A172 (cell line): ENCODE data around the gene ACD. TPM values are rescaled to one million over a fixed set of nuclear protein-coding genes. Genes with fewer than 3 reads are reported as not detected.

Source experiments
- DNase-seq: peaks from one replicate; pipeline ENCODE4 v3.0.0-alpha.2; 2015; ENCODE audit warnings: low spot score
- total RNA-seq: library from RNA; depleted of rRNA; stranded (reverse); fragments of >200 nt; shearing (Covaris generic); gene quantifications from 2 replicates; pipeline ENCODE4 v1.2.3, GENCODE V29; 2014; rRNA removed

The ACD gene
- total RNA-seq, 1 experiment from 2014 or later: 43.0 TPM

DNA sequence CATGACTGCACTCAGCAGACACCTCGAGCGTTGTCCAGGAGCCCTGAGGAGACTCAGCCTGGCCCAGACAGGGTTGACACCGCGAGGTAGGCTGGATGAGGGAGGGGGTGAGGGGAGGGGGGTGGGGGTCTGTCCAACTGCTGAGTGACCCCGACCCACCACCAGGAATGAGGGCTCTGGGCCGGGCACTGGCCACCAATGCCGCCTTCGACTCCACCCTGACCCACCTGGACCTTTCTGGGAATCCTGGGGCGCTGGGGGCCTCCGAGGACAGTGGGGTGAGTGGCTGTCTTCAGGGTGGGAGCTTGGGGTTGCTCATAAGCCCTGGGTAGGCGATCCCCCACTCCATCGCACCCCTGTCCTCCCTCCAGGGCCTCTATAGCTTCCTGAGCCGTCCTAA is 12.4 kb downstream of the ACD start:
- no peak for DNase-seq

DNA sequence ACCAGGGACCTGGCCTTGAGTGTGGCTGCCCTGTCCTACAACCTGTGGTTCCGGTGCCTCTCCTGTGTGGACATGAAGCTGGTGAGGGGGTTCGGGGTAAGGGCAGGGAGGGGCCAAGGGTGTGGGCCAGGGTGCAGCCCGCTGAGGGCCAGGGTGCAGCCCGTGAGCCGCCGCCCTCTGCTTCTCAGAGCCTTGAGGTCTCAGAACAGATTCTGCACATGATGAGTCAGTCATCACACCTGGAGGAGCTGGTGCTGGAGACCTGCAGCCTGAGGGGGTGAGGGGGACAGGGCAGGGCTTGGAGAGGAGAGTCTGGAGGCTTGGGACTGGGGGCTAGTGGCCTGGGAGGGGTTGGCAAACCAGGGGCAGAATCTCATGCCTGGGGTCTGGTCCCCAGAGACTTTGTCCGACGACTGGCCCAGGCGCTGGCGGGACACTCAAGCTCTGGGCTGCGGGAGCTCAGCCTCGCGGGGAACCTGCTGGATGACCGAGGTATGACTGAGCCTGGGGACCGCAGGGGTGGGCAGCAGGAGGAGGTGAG is 12.9 kb downstream of the ACD start:
- DNase-seq: no peak

DNA sequence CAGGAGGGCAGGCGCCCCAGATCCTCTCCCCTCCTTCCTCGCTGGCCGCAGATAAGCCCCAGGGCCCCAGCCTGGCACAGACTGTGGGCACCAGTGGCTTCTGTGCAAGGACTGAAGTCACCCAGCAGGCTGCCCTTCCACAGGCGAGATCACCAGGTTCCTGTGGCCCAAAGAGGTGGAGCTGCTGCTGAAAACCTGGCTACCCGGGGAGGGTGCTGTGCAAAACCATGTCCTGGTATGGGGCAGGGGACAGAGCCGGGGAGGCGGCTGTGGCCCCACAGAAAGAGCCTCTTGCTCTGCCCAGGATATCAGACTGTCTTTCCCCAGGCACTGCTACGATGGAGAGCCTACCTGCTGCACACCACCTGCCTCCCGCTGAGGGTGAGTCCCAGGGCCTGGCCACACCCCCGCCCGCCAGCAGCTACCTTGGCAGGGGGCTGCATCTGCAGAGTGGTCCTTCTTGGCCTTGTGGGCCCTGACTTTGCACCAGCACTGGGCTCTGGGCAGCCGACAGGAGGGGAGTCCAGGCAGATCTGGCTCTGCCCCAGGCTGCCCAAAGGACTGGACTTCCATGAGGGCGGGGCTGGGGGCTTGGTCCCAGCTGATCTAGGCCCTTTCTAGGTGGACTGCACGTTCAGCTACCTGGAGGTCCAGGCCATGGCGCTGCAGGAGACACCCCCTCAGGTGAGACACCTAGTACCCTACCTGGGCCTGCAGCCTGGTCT is 14.5 kb downstream of the ACD start:
- no peak for DNase-seq

DNA sequence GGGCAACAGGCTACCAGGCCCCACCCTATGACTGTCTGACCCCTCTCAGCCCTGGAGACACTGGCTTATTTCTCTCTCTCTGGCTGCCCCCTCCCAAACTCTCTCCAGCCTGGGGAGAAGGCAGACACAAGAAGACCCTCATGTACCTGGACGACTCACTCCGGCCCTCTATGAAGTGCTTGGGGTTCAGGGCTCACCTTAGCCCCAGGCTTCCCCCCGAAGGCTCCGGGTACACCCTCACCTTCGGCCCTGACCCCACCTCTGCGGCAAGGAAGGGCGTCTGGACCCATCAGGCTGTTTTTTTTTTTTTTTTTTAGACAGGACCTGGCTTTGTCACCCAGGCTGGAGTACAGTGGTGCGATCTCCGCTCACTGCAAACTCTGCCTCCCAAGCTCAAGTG is 16.0 kb downstream of the ACD start:
- no peak for DNase-seq

DNA sequence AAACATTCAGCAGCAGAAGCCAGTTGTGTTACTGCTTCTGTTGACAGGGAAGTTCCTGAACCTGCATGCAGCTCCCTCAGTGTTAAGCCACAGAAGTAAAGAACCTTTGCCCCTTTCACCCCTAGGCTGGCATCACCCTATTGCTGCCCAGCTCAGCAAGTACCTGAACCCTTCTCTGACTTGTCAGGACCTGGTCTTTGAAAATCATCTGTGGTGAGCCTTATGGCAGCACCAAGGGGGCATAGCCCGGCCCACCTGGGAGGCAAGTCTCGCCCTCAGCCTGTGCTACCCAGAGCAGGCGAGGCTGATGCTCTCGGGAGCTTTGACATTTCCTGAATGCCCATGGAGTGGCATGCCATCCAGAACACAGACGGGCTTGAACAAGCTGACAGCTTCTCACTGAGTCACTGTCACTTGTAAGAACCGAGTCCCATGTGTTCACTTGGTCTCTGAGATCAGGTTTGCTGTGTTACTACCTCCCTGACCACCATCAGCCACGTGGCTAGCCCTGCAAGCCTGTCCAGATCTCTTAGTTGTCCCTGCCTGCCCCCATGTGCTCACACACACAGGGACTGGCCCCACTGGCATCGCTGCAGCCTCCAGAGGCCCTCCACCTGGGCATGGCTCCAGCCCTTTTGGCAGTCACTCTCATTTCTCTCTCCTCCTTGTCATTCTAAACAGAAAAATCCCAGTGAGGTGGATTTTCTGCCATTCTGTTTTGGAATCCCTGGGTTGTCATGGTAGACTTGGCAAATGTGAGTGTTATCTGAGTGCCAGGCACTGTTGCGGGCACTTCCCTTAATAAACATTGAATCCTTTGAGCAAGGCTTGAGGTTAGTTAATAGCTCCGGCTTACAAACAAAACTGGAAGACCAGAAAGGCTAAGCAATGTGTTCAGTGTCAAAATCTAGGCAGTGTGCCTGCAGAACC is 18.0 kb downstream of the ACD start:
- DNase-seq: no peak

DNA sequence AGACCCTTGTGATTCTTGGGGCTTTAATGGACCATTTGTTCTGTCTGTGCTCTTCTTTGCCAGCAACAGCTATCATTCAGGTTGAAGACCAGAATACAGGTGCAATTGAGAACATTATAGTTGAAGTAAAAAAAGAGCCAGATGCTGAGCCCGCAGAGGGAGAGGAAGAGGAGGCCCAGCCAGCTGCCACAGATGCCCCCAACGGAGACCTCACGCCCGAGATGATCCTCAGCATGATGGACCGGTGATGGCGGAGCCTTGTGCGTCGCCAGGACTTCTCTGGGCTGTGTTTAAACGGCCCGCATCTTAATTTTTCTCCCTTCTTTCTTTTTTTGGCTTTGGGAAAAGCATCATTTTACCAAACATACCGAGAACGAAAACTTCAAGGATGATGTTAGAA is 22.4 kb downstream of the ACD start:
- DNase-seq: no peak

DNA sequence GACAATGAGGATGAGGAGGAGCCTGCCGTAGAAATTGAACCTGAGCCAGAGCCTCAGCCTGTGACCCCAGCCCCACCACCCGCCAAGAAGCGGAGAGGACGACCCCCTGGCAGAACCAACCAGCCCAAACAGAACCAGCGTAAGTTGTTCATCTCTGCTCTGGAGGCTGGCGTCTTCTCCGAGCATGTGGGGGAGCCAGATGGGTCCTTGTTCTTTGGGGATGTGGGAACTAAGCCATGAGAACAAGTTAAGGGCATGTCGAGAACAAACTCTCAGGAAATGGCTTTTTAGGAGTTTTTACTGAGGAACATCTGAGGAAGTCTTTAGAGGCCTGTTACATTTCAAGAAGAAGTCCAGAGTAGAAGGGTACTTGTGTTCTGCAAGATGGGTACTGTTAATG is 23.3 kb downstream of the ACD start:
- DNase-seq: no peak

DNA sequence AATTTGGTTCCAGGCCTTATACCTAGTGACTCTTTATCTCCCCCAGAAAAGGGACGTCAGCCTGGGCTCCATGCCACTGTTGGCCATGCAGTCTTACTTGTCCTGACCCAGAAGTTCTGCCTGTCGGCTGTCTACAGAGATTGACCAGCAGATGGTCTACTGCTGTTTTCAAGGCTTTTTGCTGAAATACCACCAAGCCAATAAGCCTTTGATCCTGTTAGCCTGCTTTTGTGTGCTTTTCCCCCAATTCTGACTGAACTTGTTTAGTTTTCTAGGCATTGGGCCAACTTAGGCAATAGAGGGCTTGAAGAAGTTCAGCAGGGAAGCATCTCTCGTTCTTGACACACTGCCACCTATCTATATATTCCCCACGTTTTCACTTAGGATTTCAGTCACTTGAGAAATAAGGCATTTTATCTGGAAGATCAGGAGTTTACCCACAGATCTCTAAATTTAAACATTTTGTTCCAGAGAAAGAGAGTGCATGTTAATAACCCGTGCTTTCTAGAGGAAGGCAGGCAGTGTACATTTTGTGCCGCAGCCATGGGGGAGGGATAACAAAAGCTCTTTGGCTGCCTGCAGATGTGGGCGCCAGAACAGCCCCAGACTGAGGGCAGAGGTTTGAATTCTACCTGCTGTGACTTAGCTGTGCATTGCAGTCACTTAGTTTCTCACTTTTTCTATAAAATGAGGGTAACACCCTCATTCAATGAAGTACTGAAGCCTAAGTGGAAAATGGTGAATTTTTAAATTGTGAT is 27.5 kb downstream of the ACD start:
- DNase-seq: no peak

DNA sequence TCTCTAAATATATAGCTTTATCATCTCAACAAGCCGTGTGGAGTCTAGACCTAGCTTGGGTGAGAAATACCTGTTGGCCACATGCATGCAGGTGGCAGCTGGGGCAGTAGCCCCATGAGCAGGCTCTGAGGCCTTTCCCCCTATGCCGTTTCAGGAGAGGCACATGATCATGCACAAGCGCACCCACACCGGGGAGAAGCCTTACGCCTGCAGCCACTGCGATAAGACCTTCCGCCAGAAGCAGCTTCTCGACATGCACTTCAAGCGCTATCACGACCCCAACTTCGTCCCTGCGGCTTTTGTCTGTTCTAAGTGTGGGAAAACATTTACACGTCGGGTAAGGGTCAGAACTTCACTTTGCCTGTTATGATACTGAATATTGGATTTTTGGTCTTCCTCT is 31.8 kb downstream of the ACD start:
- no peak for DNase-seq

DNA sequence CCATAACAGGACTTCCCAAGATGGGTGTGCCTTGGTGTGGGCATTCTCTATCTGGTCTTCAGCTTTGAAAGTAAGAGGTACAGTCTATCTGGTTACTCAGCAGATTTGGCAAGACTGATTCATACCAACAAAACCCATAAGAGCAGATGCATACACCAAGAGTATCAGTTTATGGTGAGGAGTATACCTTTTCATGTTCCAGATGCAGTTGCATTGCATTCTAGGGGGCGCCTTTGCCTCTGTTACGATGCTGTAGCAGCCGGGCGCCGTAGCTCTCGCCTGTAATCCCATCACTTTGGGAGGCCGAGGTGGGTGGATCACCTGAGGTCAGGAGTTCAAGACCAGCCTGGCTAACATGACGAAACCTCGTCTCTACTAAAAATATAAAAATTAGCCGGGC is 46.3 kb downstream of the ACD start:
- DNase-seq: no peak

DNA sequence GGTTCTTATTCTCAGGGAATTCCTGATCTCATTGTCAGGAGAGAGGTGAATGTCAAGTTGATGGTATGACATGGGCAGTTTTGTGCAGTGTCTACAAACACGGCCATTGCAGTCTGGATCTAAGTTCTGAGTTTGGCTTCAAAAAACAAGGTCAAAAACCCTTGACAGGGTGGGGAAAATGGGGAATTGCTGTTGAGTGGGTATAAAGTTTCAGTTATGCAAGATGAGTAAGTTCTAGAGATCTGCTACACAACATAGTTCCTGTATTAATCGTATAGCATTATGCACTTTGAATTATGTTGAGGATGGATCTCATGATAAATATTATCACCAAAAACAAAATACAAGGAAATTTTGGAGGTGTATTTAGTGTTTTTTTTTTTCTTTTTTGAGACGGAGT is 51.7 kb downstream of the ACD start:
- DNase-seq: no peak

Other genes starting within 250 kb of the ACD start
- gene ZDHHC1, start 243.8 kb downstream of the ACD start, total RNA-seq: 18.2 and 24.3 TPM in 2 replicates
- gene HSD11B2, start 229.1 kb downstream of the ACD start, total RNA-seq: 0.93 TPM in 1 of 2 replicates, not detected in the other
- 66.8 and 77.5 TPM in 2 replicates for gene ATP6V0D1, start 179.1 kb downstream of the ACD start, total RNA-seq
- not detected in 2 replicates for gene AGRP, start 176.7 kb downstream of the ACD start, total RNA-seq
- gene RIPOR1, start 131.4 kb downstream of the ACD start, total RNA-seq: 21.6 and 31.6 TPM in 2 replicates
- 29.7 and 30.3 TPM in 2 replicates for gene CTCF, start 97.7 kb downstream of the ACD start, total RNA-seq
- 5.1 and 11.7 TPM in 2 replicates for gene CARMIL2, start 15.1 kb downstream of the ACD start, total RNA-seq
- gene PARD6A, start 700 bp upstream of the ACD start, total RNA-seq: 5.7 and 12.9 TPM in 2 replicates
- 1.7 TPM in 1 of 2 replicates, not detected in the other for gene ENKD1, start 6.5 kb upstream of the ACD start, total RNA-seq
- gene C16orf86, start 6.6 kb upstream of the ACD start, total RNA-seq: not detected in 2 replicates
- 21.9 and 25.9 TPM in 2 replicates for gene GFOD2, start 59.1 kb upstream of the ACD start, total RNA-seq
- gene RANBP10, start 146.3 kb upstream of the ACD start, total RNA-seq: 3.7 and 8.8 TPM in 2 replicates
- 0.05 and 0.55 TPM in 2 replicates for gene TSNAXIP1, start 146.6 kb upstream of the ACD start, total RNA-seq
- gene THAP11, start 182.1 kb upstream of the ACD start, total RNA-seq: 21.4 and 21.6 TPM in 2 replicates
- gene NUTF2, start 186.7 kb upstream of the ACD start, total RNA-seq: 68.5 and 72.4 TPM in 2 replicates
- gene CENPT, start 187.4 kb upstream of the ACD start, total RNA-seq: 25.5 and 27.9 TPM in 2 replicates
- gene EDC4, start 212.8 kb upstream of the ACD start, total RNA-seq: 31.8 and 50.7 TPM in 2 replicates
- gene NRN1L, start 224.6 kb upstream of the ACD start, total RNA-seq: not detected in 2 replicates
- gene PSKH1, start 233.0 kb upstream of the ACD start, total RNA-seq: 3.3 and 3.5 TPM in 2 replicates